Osteoblast (primary cell): ENCODE data around the gene SRSF2. TPM values are rescaled to one million over a fixed set of nuclear protein-coding genes. Genes with fewer than 3 reads are reported as not detected.

ENCODE experiments used
- DNase-seq: peaks from one replicate; pipeline ENCODE4 v3.0.0; 2011; ENCODE audit warnings: low spot score, mixed read lengths; ENCODE audit not compliant: insufficient read length; ENCODE audit errors: missing footprints
- H2AFZ ChIP-seq: 2 replicates; pipeline ENCODE4 v1.6.0; 2011; ENCODE audit warnings: mild to moderate bottlenecking, low read length
- H3K27ac ChIP-seq: 2 replicates; pipeline ENCODE4 v1.5.1; 2011; ENCODE audit warnings: mild to moderate bottlenecking, low read depth, low read length, moderate library complexity
- H3K27me3 ChIP-seq: 2 replicates; pipeline ENCODE4 v1.6.0; 2012; ENCODE audit warnings: mild to moderate bottlenecking, control low read depth, inconsistent platforms, low read length, moderate library complexity; ENCODE audit not compliant: insufficient read depth
- H3K36me3 ChIP-seq: 2 replicates; pipeline ENCODE4 v1.5.1; 2011; ENCODE audit warnings: mild to moderate bottlenecking, low read length, control low read depth, moderate library complexity; ENCODE audit not compliant: insufficient read depth
- H3K4me1 ChIP-seq: 2 replicates; pipeline ENCODE4 v1.5.1; 2011; ENCODE audit warnings: mild to moderate bottlenecking, low read length, control low read depth, moderate library complexity; ENCODE audit not compliant: insufficient read depth
- H3K4me2 ChIP-seq: 2 replicates; pipeline ENCODE4 v1.6.0; 2011; ENCODE audit warnings: mild to moderate bottlenecking, low read length; ENCODE audit not compliant: insufficient read depth
- H3K4me3 ChIP-seq: fragments of 200-600 bp; sonication (generic); 3 replicates; pipeline ENCODE4 v1.5.1; 2012; ENCODE audit warnings: mild to moderate bottlenecking, low read length, inconsistent platforms; ENCODE audit not compliant: insufficient read depth
- H3K79me2 ChIP-seq: 2 replicates; pipeline ENCODE4 v1.6.0; 2012; ENCODE audit warnings: mild to moderate bottlenecking, low read length, control low read depth, inconsistent platforms; ENCODE audit not compliant: insufficient read depth
- H3K9me3 ChIP-seq: 2 replicates; pipeline ENCODE4 v1.5.1; 2011; ENCODE audit warnings: low read depth, low read length, control low read depth
- H4K20me1 ChIP-seq: 2 replicates; pipeline ENCODE4 v1.6.0; 2012; ENCODE audit warnings: mild to moderate bottlenecking, low read length, control low read depth; ENCODE audit not compliant: insufficient read depth
- CTCF ChIP-seq: IDR thresholded peaks from 2 replicates; pipeline ENCODE4 v1.5.1; 2011; ENCODE audit warnings: mild to moderate bottlenecking, low read depth, low read length, moderate library complexity; ENCODE audit errors: extremely low read depth
- total RNA-seq: library from RNA; depleted of rRNA; stranded (reverse); fragments of >200 nt; gene quantifications from 2 replicates; pipeline ENCODE4 v1.2.3, GENCODE V29; 2012

Gene SRSF2
- total RNA-seq, 1 donor, result 102 TPM

- Histone ChIP-seq H3K9me3 (no peaks in the 10 kb centered on the region), H2AFZ (no peak overlapping the region), H3K4me1 (peaks cover 35% of the 10 kb centered on the region), H3K79me2 (peaks cover 48% of the 10 kb centered on the region), H3K4me2 (peak overlapping the region; percentile 76), H3K27me3 (no peaks in the 10 kb centered on the region), H3K4me3 (peak overlapping the region; percentile 51), H3K36me3 (peaks cover 69% of the 10 kb centered on the region), H4K20me1 (peaks cover 15% of the 10 kb centered on the region), H3K27ac (peak overlapping the region; percentile 100)
- TF ChIP-seq CTCF, result no peak
- peak; percentile 96 for DNase-seq
Measured at GRCh38 chr17:76716146-76716838, 20.8 kb downstream of the SRSF2 start.

- peaks cover 16% of the 10 kb centered on the region for H4K20me1 ChIP-seq
- H3K4me3 ChIP-seq, result no peak overlapping the region
- no peak overlapping the region for H2AFZ ChIP-seq
- TF ChIP-seq CTCF, result no peak
- peaks cover 43% of the 10 kb centered on the region for H3K79me2 ChIP-seq
- peak overlapping the region; percentile 100 for H3K27ac ChIP-seq
- no peaks in the 10 kb centered on the region for H3K27me3 ChIP-seq
- H3K4me2 ChIP-seq, result peak overlapping the region; percentile 16
- no peaks in the 10 kb centered on the region for H3K9me3 ChIP-seq
- H3K36me3 ChIP-seq, result peaks cover 61% of the 10 kb centered on the region
- H3K4me1 ChIP-seq, result peaks cover 38% of the 10 kb centered on the region
- no peak for DNase-seq
Measured at GRCh38 chr17:76715496-76715830, 21.7 kb downstream of the SRSF2 start.

- no peaks in the 10 kb centered on the region for H3K9me3 ChIP-seq
- H3K27ac ChIP-seq, result peak overlapping the region; percentile 100
- peaks cover 56% of the 10 kb centered on the region for H3K36me3 ChIP-seq
- no peak overlapping the region for H3K4me3 ChIP-seq
- peaks cover 42% of the 10 kb centered on the region for H3K79me2 ChIP-seq
- no peak overlapping the region for H2AFZ ChIP-seq
- no peaks in the 10 kb centered on the region for H3K27me3 ChIP-seq
- H4K20me1 ChIP-seq, result peaks cover 16% of the 10 kb centered on the region
- H3K4me1 ChIP-seq, result peaks cover 38% of the 10 kb centered on the region
- no peak overlapping the region for H3K4me2 ChIP-seq
- TF ChIP-seq CTCF, result peak; percentile 89
- DNase-seq, result peak; percentile 59
Measured at GRCh38 chr17:76714822-76715495, 22.2 kb downstream of the SRSF2 start.

- no peak for TF ChIP-seq CTCF
- Histone ChIP-seq H3K36me3 (peaks cover 50% of the 10 kb centered on the region), H3K79me2 (peaks cover 48% of the 10 kb centered on the region), H3K27me3 (no peaks in the 10 kb centered on the region), H3K4me1 (peaks cover 42% of the 10 kb centered on the region), H3K4me3 (no peak overlapping the region), H3K4me2 (no peak overlapping the region), H4K20me1 (peaks cover 21% of the 10 kb centered on the region), H3K9me3 (no peaks in the 10 kb centered on the region), H2AFZ (no peak overlapping the region), H3K27ac (peak overlapping the region; percentile 100)
- no peak for DNase-seq
Measured at GRCh38 chr17:76714336-76714735, 22.8 kb downstream of the SRSF2 start.
